Measurements from ENCODE around the gene BOK. TPM values are rescaled to one million over a fixed set of nuclear protein-coding genes. Genes with fewer than 3 reads are reported as not detected.
"Not testable (repeated sequence)": the region's sequence is repeated elsewhere in the genome, so short reads cannot be mapped to it uniquely, and the experiment has no call there.

Gene BOK
- total RNA-seq, 2 donors from 2014 or later, result 1.0 to 2.2 TPM

DNA sequence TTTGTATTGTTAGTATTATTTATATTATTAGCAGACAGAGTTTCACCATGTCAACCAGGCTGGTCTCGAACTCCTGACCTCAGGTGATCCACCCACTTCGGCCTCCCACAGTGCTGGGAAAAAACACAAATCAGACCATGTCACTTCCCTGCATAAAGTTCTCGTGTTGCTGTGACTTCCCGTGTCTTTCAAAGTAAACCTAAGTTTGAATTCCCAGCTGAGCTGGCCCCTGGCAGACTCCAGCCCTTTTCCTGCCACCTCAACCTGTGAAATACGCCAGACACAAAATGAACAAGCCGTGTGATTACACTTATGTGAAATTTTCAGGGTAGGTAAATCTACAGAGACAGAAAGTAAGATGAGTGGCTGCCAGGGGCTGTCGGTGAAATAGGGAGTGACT, 7.9 kb downstream of the BOK start:
- peaks cover 5 to 6% of the 10 kb centered on the region in 2 donors for H3K4me1 Mint-ChIP-seq (ENCODE audit: low read depth in 2 of 2)
- H3K9me3 Mint-ChIP-seq, result no peaks in the 10 kb centered on the region
- no peak overlapping the region for H3K27ac Mint-ChIP-seq
- H3K36me3 Mint-ChIP-seq, result no peaks in the 10 kb centered on the region
- no peak overlapping the region for H3K4me3 Mint-ChIP-seq
- H3K27me3 Mint-ChIP-seq, result no peaks in the 10 kb centered on the region
- no peak for ATAC-seq
- no peak for DNase-seq (ENCODE audit: low spot score)

DNA sequence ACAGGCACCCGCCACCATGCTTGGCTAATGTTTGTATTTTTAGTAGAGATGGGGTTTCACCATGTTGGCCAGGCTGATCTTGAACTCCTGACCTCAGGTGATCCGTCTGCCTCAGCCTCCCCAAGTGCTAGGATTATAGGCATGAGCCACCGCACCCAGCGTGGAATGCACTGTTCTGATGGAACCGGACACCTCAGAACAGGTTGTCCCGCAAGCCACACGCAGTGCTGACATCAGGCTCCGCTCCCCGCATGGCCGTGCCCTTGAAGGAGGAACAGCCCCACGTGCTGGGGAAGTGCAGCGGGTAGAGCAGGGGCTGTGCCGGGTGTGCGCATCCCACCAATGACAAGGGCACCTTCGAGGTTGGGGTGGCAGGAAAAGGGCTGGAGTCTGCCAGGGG, 8.7 kb downstream of the BOK start:
- not testable (repeated sequence) for H3K27me3 Mint-ChIP-seq; H3K4me1 Mint-ChIP-seq (ENCODE audit: low read depth in 2 of 2); H3K27ac Mint-ChIP-seq; DNase-seq (ENCODE audit: low spot score); H3K4me3 Mint-ChIP-seq; H3K36me3 Mint-ChIP-seq; ATAC-seq; H3K9me3 Mint-ChIP-seq

DNA sequence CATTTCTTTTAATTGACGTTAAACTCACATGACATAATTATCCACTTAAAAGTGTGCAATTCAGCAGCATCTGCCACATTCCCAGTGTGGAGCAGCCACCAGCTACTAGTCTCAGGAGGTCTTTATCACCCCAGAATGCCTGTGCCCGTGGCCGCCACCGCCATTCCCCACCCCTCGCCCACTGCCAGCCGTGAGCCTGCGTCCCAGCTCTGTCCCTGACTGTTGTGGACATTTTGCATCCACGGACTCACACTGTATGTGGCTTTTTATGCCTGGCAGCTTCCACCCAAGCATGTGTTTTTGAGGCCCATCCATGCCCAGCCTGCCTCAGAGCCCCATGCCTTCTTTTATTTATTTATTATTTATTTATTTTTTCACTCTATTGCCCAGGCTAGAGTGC, 9.2 kb downstream of the BOK start:
- DNase-seq (ENCODE audit: low spot score) (no peak), ATAC-seq (no peak)
- Mint-ChIP-seq H3K9me3 (no peaks in the 10 kb centered on the region), H3K4me1 (ENCODE audit: low read depth in 2 of 2) (peaks cover 2 to 6% of the 10 kb centered on the region in 2 donors), H3K27ac (no peak overlapping the region), H3K36me3 (no peaks in the 10 kb centered on the region), H3K4me3 (no peak overlapping the region), H3K27me3 (no peaks in the 10 kb centered on the region)

DNA sequence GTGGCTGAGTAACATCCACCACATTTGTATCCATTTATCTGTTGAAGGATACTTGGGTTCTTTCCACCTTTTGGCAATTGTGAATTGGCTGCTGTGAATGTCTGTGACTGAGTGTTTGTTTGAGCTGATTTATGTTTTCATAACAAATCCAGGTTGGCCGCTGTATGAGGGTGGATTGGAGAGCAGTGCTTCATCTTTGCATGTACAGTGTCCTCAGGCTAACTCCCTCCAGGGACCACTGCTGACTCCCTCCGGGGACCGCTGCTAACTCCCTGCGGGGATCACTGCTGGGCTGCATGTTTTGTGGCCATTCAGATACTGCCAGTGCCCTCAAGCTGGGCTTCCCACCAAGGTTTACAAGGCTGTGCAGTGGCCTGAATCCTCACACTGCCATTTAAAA, 10.2 kb downstream of the BOK start:
- Mint-ChIP-seq H3K4me1 (ENCODE audit: low read depth in 2 of 2) (peaks cover 2 to 6% of the 10 kb centered on the region in 2 donors), H3K27me3 (no peaks in the 10 kb centered on the region), H3K9me3 (no peaks in the 10 kb centered on the region), H3K27ac (no peak overlapping the region), H3K36me3 (no peaks in the 10 kb centered on the region), H3K4me3 (no peak overlapping the region)
- DNase-seq (ENCODE audit: low spot score), result no peak
- ATAC-seq, result no peak

DNA sequence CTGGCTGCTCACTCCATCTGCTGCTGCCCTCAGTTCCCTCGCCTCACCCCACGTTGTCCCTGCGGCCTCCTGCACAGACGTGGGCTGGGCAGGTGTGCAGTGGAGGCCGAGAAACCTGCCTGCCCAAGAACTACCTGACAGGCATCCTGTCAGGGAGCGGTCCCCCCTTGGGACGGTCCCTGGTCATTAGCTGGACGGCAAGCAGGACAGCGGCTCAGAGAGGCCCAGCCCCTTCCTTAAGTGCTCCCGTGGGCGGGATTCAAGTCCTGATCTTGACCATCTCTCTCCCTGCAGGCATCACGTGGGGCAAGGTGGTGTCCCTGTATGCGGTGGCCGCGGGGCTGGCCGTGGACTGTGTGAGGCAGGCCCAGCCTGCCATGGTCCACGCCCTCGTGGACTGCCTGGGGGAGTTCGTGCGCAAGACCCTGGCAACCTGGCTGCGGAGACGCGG, 11.3 kb downstream of the BOK start:
- DNase-seq (ENCODE audit: low spot score), result no peak
- Mint-ChIP-seq H3K36me3 (no peaks in the 10 kb centered on the region), H3K9me3 (no peaks in the 10 kb centered on the region), H3K27ac (peak overlapping the region in 1 of 2 donors; percentile 73), H3K4me1 (ENCODE audit: low read depth in 2 of 2) (peaks cover 2 to 6% of the 10 kb centered on the region in 2 donors), H3K4me3 (no peak overlapping the region), H3K27me3 (no peaks in the 10 kb centered on the region)
- no peak for ATAC-seq

DNA sequence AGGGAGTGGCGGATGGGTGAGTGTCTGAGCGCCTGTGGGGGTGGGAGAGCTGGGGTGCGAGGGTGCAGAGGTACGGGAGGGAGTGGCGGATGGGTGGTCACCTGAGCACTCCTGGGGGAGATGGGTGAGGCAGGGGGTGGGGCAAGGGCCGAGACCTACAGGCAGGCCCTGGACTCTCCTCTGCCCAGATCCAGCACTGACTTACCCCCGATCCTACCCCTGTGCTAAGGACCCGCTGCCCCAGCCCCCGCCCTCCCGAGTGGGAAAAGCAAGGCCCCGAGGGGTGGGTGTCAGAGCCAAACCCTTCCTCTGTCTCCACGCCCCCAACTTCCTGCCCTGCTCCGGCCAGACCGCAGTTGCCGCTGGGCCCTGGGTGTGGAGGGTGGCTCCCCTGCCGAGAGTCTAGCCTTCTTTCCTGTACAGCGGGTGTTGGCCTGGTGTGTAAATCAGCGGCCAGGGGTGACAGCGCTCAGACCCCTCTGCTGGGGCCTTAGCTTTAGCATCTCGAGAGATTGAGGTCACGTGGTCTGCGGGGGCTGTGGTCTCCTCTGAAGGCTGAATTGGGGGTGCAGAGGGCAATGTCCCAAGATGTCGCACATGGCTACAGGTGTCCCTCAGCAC, 12.5 kb downstream of the BOK start:
- Mint-ChIP-seq H3K36me3 (no peaks in the 10 kb centered on the region), H3K4me3 (peak overlapping the region; percentile 8), H3K4me1 (ENCODE audit: low read depth in 2 of 2) (peaks cover 5 to 6% of the 10 kb centered on the region in 2 donors), H3K9me3 (no peaks in the 10 kb centered on the region), H3K27me3 (no peaks in the 10 kb centered on the region), H3K27ac (no peak overlapping the region)
- DNase-seq (ENCODE audit: low spot score), result no peak
- ATAC-seq, result peak; percentile 71 to 82

DNA sequence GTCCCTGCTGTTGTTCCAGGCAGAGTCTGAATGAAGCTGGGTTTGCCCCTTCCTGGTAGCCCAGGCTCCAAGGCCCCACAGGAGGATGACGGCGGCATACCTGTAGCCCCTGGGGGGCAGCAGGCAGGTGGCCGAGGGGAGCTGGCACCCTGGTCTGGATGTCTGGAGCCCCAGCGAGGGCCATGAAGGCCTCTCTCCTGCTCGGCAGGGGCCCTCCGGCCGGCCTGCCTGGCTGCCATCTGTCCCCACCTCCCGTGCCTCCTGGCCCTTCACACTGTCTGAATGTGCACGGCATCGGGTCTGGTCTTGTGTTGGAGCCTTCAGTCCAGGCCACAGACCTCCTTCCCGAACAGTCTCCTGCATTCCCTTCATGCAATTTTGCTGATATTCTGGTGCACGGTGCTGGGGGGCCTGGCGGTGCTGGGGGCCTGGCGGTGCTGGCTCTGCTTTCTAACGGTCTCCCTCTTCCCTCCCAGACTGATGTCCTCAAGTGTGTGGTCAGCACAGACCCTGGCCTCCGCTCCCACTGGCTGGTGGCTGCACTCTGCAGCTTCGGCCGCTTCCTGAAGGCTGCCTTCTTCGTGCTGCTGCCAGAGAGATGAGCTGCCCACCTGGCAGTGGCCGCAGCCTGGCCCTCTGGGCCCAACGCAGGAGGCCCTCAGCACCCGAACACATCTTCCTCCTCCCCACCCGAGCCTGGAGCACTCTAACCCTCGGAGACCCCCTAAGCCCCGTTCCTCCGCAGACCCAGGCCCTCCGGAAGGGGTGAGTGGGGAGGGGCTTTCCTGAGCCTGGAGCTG, 13.5 kb downstream of the BOK start:
- Mint-ChIP-seq H3K4me1 (ENCODE audit: low read depth in 2 of 2) (peaks cover 6 to 8% of the 10 kb centered on the region in 2 donors), H3K4me3 (no peak overlapping the region), H3K9me3 (no peaks in the 10 kb centered on the region), H3K27ac (no peak overlapping the region), H3K27me3 (no peaks in the 10 kb centered on the region), H3K36me3 (no peaks in the 10 kb centered on the region)
- peak in 1 of 2 donors; percentile 22 for ATAC-seq
- DNase-seq (ENCODE audit: low spot score), result no peak

DNA sequence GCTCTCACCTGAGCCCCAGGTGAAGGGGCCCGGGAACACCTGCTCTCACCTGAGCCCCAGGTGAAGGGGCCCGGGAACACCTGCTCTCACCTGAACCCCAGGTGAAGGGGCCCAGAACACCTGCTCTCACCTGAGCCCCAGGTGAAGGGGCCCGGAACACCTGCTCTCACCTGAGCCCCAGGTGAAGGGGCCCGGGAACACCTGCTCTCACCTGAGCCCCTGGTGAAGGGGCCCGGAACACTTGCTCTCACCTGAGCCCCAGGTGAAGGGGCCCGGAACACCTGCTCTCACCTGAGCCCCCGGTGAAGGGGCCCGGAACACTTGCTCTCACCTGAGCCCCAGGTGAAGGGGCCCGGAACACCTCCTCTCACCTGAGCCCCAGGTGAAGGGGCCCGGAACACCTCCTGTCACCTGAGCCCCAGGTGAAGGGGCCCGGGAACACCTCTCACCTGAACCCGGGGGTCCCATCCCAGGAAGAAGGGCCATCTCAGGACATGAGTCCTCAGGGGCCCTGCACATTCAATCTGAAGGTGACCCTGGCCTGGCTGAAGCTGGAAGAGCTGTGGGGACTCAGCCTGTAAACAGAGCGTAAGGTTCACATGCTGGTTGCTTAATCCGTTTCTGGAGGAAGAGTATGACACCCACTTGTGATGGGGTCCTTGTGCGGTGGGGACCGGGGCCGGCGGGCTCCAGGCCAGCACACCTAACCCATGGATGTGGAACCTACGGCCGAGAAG, 14.5 kb downstream of the BOK start:
- not testable (repeated sequence) for H3K9me3 Mint-ChIP-seq; ATAC-seq; H3K4me3 Mint-ChIP-seq; DNase-seq (ENCODE audit: low spot score); H3K36me3 Mint-ChIP-seq; H3K27me3 Mint-ChIP-seq
- Mint-ChIP-seq H3K27ac (peak overlapping the region in 1 of 2 donors; percentile 33), H3K4me1 (ENCODE audit: low read depth in 2 of 2) (peaks cover 6 to 11% of the 10 kb centered on the region in 2 donors)

DNA sequence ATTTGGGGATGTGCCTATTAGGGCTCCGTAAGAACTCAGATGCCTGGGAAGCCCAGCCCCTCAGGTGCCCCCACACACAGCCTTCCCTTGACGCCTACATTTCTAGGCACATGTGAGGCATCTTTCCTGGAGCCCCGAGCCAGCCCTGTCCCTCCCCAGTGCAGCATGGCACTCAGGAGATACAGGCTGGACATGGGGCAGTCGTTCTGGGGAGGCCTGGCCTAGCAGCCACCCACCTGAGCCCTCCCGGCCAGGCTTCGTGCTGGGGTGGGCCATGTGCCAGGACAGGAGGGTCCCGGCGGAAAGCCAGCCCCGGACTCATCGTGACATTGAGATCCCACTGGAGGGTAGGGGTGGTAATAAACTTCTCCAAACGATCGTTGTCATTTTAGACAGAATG, 15.2 kb downstream of the BOK start:
- DNase-seq (ENCODE audit: low spot score) (no peak), ATAC-seq (peak in 1 of 2 donors; percentile 25)
- no peaks in the 10 kb centered on the region for H3K27me3 Mint-ChIP-seq
- H3K27ac Mint-ChIP-seq, result peak overlapping the region in 1 of 2 donors; percentile 33
- peaks cover 6 to 11% of the 10 kb centered on the region in 2 donors for H3K4me1 Mint-ChIP-seq (ENCODE audit: low read depth in 2 of 2)
- H3K36me3 Mint-ChIP-seq, result no peaks in the 10 kb centered on the region
- H3K4me3 Mint-ChIP-seq, result no peak overlapping the region
- no peaks in the 10 kb centered on the region for H3K9me3 Mint-ChIP-seq

DNA sequence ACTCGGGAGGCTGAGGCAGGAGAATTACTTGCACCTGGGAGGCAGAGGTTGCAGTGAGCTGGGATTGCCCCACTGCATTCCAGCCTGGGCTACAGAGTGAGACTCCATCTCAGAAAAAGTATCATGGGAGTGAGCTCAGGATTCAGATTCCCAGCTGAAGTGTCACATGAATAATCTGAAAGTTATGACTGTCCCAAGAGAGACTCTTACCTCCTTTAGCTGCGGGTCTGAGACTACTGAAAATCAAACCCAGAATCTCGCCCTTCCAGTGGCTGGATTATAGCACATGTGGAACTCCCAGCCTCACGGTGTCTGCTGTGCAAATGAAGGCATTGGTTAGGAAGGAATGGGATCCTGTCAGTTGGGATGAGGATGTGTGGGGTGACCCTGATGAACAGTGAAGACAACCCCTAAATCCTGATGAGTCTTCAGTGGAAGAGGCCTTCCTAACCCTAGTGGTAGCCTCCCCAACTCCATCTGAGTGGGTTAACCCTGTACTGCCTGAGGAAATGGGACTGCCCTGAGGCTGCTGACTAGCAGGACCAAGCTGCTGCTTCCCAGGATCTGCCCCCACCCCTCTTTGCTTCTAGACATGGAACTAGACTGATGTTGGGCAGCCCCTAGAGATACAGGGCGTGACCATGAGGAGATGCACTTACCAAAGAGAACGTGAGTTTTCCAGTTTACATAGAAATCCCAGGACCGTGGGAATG, 16.5 kb downstream of the BOK start:
- Mint-ChIP-seq H3K9me3 (no peaks in the 10 kb centered on the region), H3K27ac (no peak overlapping the region), H3K27me3 (no peaks in the 10 kb centered on the region), H3K4me3 (no peak overlapping the region), H3K4me1 (ENCODE audit: low read depth in 2 of 2) (peaks cover 0 to 10% of the 10 kb centered on the region in 2 donors), H3K36me3 (no peaks in the 10 kb centered on the region)
- ATAC-seq (no peak), DNase-seq (ENCODE audit: low spot score) (no peak)

DNA sequence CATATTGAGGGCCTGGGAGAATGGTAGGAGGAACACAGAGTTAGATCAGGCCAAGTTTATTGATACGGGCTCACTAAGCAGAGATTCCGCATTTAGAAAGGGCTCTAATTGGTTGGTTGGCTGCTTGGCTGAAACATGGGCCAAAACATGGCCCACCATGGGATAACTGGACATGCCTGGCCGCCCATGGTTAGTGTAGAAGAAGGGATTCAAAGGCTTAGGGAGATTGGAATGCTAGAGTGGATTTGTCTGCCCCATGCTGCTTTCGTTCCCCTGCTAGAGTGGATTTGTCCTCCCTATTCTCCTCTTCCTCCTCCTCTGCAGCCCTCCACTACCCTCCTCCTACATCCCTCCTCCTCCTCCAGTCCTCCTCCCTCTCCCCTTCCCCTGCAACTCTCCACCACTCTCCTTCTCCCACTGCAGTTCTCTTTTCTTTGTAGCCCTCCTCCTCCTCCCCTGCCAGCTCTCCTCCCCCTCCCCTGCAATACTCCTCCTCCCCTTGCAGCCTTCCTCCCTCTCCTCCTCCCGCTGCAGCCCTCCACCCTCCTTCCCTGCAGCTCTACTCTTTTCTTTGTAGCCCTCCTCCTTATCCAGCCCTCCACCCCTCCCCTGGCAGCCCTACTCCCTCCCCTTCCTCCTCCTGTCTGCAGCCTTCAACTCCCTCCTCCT, 17.2 kb downstream of the BOK start:
- no peak for DNase-seq (ENCODE audit: low spot score)
- Mint-ChIP-seq H3K36me3 (no peaks in the 10 kb centered on the region), H3K27me3 (no peaks in the 10 kb centered on the region), H3K9me3 (no peaks in the 10 kb centered on the region), H3K27ac (peak overlapping the region in 1 of 2 donors; percentile 56), H3K4me3 (no peak overlapping the region), H3K4me1 (ENCODE audit: low read depth in 2 of 2) (peaks cover 0 to 9% of the 10 kb centered on the region in 2 donors)
- no peak for ATAC-seq

DNA sequence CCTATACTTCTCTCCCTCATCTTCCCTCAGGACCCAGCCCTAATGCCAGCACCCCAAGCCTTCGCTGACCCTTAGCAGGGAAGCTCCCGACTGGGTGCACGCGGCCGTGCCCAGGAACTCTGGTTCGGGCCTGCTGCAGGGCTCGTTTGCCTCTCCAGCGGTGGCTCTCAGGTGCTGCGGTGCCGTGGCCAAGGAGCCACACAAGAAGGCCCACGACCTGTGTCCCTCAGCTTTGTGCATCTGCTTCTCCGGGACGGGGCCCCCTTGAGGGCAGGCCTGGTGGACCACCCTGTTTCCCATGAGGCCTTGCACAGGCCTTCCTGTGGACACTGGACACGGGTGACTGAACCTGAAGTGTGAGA, 17.7 kb downstream of the BOK start:
- DNase-seq (ENCODE audit: low spot score), result no peak
- no peaks in the 10 kb centered on the region for H3K36me3 Mint-ChIP-seq
- no peaks in the 10 kb centered on the region for H3K27me3 Mint-ChIP-seq
- no peak overlapping the region for H3K27ac Mint-ChIP-seq
- H3K4me3 Mint-ChIP-seq, result no peak overlapping the region
- no peaks in the 10 kb centered on the region for H3K9me3 Mint-ChIP-seq
- H3K4me1 Mint-ChIP-seq (ENCODE audit: low read depth in 2 of 2), result peaks cover 0 to 9% of the 10 kb centered on the region in 2 donors
- ATAC-seq, result no peak

DNA sequence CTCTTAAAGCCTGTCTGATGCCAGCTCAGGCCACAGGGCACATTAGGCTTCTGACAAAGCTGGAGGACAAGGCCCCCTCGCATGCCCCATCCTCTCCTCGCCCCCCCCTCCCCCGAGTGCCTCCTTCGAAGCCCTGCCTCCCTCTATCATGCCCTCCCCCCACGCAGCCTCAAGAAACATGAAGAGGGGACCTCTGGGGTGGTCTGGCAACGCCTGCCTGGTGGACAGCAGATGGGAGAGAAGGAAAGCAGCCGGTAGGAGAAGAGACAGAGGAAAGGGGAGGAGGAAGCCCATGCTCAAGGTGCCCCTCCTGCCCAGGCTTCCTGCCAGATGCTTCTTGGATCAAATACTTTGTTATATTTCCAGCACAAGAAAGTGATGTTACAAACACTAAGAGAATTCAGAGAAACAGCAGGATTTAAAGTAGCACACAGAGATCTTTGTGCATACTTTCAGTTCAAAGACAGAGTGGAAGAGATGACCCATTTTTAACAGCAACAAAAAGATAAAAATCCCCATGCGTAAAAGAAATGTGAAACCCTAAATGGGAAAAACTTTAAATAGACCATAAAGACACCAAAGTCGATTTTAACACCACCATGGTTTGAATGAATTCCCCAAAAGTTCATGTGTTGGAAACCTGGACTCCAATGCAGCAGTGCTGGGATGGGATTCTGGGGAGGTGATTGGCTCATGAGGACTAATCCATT, 19.0 kb downstream of the BOK start:
- Mint-ChIP-seq H3K36me3 (peaks cover 8% of the 10 kb centered on the region), H3K27ac (no peak overlapping the region), H3K9me3 (no peaks in the 10 kb centered on the region), H3K4me3 (no peak overlapping the region), H3K4me1 (ENCODE audit: low read depth in 2 of 2) (peaks cover 0 to 12% of the 10 kb centered on the region in 2 donors), H3K27me3 (no peaks in the 10 kb centered on the region)
- no peak for DNase-seq (ENCODE audit: low spot score)
- ATAC-seq, result no peak
